Hematopoietic multipotent progenitor cell treated with erythropoietin and hydrocortisone succinate and interleukin-3 and kit ligand, for 4 days (in vitro differentiated cells): ENCODE data around the gene ENOX1.

Source experiments
- DNase-seq: peaks from one replicate; pipeline ENCODE4 v3.0.0-alpha.2; 2015

The ENOX1 gene

GRCh38 chr13:43737392-43737923 is 49.3 kb downstream of the ENOX1 start:
- no peak for DNase-seq

GRCh38 chr13:43732726-43733125 is 54.0 kb downstream of the ENOX1 start:
- no peak for DNase-seq

- DNase-seq: no peak
Observed at GRCh38 chr13:43731296-43731695, 55.5 kb downstream of the ENOX1 start.

GRCh38 chr13:43730642-43731041 is 56.1 kb downstream of the ENOX1 start:
- no peak for DNase-seq

- no peak for DNase-seq
Observed at GRCh38 chr13:43728421-43728820, 58.4 kb downstream of the ENOX1 start.

- no peak for DNase-seq
Observed at GRCh38 chr13:43727856-43728255, 58.9 kb downstream of the ENOX1 start.

GRCh38 chr13:43725460-43725859 is 61.3 kb downstream of the ENOX1 start:
- no peak for DNase-seq

GRCh38 chr13:43720780-43721397 is 65.9 kb downstream of the ENOX1 start:
- DNase-seq: no peak

- no peak for DNase-seq
Observed at GRCh38 chr13:43698758-43699157, 88.0 kb downstream of the ENOX1 start.

- no peak for DNase-seq
Observed at GRCh38 chr13:43698009-43698408, 88.8 kb downstream of the ENOX1 start.

GRCh38 chr13:43697323-43697722 is 89.4 kb downstream of the ENOX1 start:
- no peak for DNase-seq

GRCh38 chr13:43694146-43694664 is 92.6 kb downstream of the ENOX1 start:
- no peak for DNase-seq

- no peak for DNase-seq
Observed at GRCh38 chr13:43693639-43694038, 93.1 kb downstream of the ENOX1 start.

- DNase-seq: peak; percentile 38
Observed at GRCh38 chr13:43688227-43688907, 98.4 kb downstream of the ENOX1 start.

GRCh38 chr13:43687038-43687437 is 99.7 kb downstream of the ENOX1 start:
- no peak for DNase-seq

- DNase-seq: no peak
Observed at GRCh38 chr13:43686557-43686956, 100.2 kb downstream of the ENOX1 start.

- DNase-seq: no peak
Observed at GRCh38 chr13:43684963-43685725, 101.6 kb downstream of the ENOX1 start.

- no peak for DNase-seq
Observed at GRCh38 chr13:43682701-43683100, 104.1 kb downstream of the ENOX1 start.

GRCh38 chr13:43676320-43676719 is 110.5 kb downstream of the ENOX1 start:
- no peak for DNase-seq

GRCh38 chr13:43675577-43675976 is 111.2 kb downstream of the ENOX1 start:
- no peak for DNase-seq

GRCh38 chr13:43669964-43670363 is 116.8 kb downstream of the ENOX1 start:
- DNase-seq: no peak

GRCh38 chr13:43669101-43669500 is 117.7 kb downstream of the ENOX1 start:
- no peak for DNase-seq

GRCh38 chr13:43666403-43666802 is 120.4 kb downstream of the ENOX1 start:
- DNase-seq: no peak

GRCh38 chr13:43665388-43665787 is 121.4 kb downstream of the ENOX1 start:
- DNase-seq: no peak
